ENCODE results near the gene MLF2. TPM values are rescaled to one million over a fixed set of nuclear protein-coding genes. Genes with fewer than 3 reads are reported as not detected.
"Not testable (repeated sequence)": the region's sequence is repeated elsewhere in the genome, so short reads cannot be mapped to it uniquely, and the experiment has no call there.

Gene MLF2
- total RNA-seq, 2 donors from 2014 or later: 219 to 393 TPM

GRCh38 chr12:6716874-6717437 is 36.0 kb downstream of the MLF2 start:
- Mint-ChIP-seq H3K9me3 (peaks cover 11% of the 10 kb centered on the region), H3K36me3 (ENCODE audit: low read depth) (no peaks in the 10 kb centered on the region), H3K27ac (no peak overlapping the region), H3K4me3 (no peak overlapping the region), H3K27me3 (ENCODE audit: insufficient read depth) (peaks cover 28% of the 10 kb centered on the region), H3K4me1 (peaks cover 7% of the 10 kb centered on the region)
- Histone ChIP-seq H3K27me3 (ENCODE audit: control insufficient read depth, insufficient read depth, low read length, poor library complexity, severe bottlenecking) (no peaks in the 10 kb centered on the region), H3K27ac (ENCODE audit: low read depth, low read length) (no peak overlapping the region), H3K4me3 (ENCODE audit: low read length) (no peak overlapping the region), H3K36me3 (ENCODE audit: control insufficient read depth, insufficient read depth, low read length) (no peaks in the 10 kb centered on the region), H3K9ac (ENCODE audit: extremely low read depth, low read length, poor library complexity, severe bottlenecking) (no peak overlapping the region), H3K9me3 (ENCODE audit: control insufficient read depth, low read length) (no peaks in the 10 kb centered on the region), H3K4me1 (ENCODE audit: control insufficient read depth, insufficient read depth, low read length) (no peaks in the 10 kb centered on the region)
- WGBS, 2 experiments (ENCODE audit: insufficient coverage in 1 of 2, insufficient read length in 1 of 2): 90 to 92% methylated on average over 4 to 8 of the region's 10 CpGs
- DNase-seq: no peak
- TF ChIP-seq, protein P1, sequence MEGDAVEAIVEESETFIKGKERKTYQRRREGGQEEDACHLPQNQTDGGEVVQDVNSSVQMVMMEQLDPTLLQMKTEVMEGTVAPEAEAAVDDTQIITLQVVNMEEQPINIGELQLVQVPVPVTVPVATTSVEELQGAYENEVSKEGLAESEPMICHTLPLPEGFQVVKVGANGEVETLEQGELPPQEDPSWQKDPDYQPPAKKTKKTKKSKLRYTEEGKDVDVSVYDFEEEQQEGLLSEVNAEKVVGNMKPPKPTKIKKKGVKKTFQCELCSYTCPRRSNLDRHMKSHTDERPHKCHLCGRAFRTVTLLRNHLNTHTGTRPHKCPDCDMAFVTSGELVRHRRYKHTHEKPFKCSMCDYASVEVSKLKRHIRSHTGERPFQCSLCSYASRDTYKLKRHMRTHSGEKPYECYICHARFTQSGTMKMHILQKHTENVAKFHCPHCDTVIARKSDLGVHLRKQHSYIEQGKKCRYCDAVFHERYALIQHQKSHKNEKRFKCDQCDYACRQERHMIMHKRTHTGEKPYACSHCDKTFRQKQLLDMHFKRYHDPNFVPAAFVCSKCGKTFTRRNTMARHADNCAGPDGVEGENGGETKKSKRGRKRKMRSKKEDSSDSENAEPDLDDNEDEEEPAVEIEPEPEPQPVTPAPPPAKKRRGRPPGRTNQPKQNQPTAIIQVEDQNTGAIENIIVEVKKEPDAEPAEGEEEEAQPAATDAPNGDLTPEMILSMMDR (conservative IDR thresholded peaks at IDR 0.05): no peak

- H3K9me3 ChIP-seq (ENCODE audit: control insufficient read depth, low read length); H3K4me1 ChIP-seq (ENCODE audit: control insufficient read depth, insufficient read depth, low read length); H3K9ac ChIP-seq (ENCODE audit: extremely low read depth, low read length, poor library complexity, severe bottlenecking); H3K36me3 Mint-ChIP-seq (ENCODE audit: low read depth); H3K4me3 ChIP-seq (ENCODE audit: low read length); H3K27ac Mint-ChIP-seq; H3K4me3 Mint-ChIP-seq; H3K27me3 ChIP-seq (ENCODE audit: control insufficient read depth, insufficient read depth, low read length, poor library complexity, severe bottlenecking); H3K4me1 Mint-ChIP-seq; H3K36me3 ChIP-seq (ENCODE audit: control insufficient read depth, insufficient read depth, low read length); H3K27ac ChIP-seq (ENCODE audit: low read depth, low read length); DNase-seq: not testable (repeated sequence)
- peaks cover 29% of the 10 kb centered on the region for H3K27me3 Mint-ChIP-seq (ENCODE audit: insufficient read depth)
- WGBS, 2 experiments (ENCODE audit: insufficient coverage in 1 of 2, insufficient read length in 1 of 2): 97 to 98% methylated on average over 14 to 27 of the region's 41 CpGs
- H3K9me3 Mint-ChIP-seq: peaks cover 11% of the 10 kb centered on the region
Measured at GRCh38 chr12:6716031-6716873, 36.7 kb downstream of the MLF2 start.

GRCh38 chr12:6708960-6709394 is 44.0 kb downstream of the MLF2 start:
- H3K27me3 ChIP-seq (ENCODE audit: control insufficient read depth, insufficient read depth, low read length, poor library complexity, severe bottlenecking): no peaks in the 10 kb centered on the region

DNA sequence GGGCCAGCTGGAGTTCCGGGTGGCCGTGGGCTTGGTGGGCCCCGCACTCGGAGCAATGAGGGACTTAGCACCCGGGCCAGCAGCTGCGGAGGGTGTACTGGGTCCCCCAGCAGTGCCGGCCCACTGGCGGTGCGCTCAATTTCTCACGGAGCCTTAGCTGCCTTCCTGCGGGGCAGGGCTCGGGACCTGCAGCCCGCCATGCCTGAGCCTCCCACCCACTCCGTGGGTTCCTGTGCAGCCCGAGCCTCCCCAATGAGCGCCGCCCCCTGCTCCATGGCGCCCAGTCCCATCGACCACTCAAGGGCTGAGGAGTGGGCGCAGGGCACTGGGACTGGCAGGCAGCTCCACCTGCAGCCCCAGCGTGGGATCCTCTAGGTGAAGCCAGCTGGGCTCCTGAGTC is 44.6 kb downstream of the MLF2 start:
- not testable (repeated sequence) for H3K9ac ChIP-seq (ENCODE audit: extremely low read depth, low read length, poor library complexity, severe bottlenecking); H3K36me3 Mint-ChIP-seq (ENCODE audit: low read depth); DNase-seq; H3K4me1 Mint-ChIP-seq; H3K36me3 ChIP-seq (ENCODE audit: control insufficient read depth, insufficient read depth, low read length); H3K9me3 ChIP-seq (ENCODE audit: control insufficient read depth, low read length); H3K4me3 ChIP-seq (ENCODE audit: low read length); H3K4me1 ChIP-seq (ENCODE audit: control insufficient read depth, insufficient read depth, low read length); H3K27ac ChIP-seq (ENCODE audit: low read depth, low read length); H3K4me3 Mint-ChIP-seq; H3K27me3 ChIP-seq (ENCODE audit: control insufficient read depth, insufficient read depth, low read length, poor library complexity, severe bottlenecking); H3K27ac Mint-ChIP-seq
- Mint-ChIP-seq H3K9me3 (peaks cover 11% of the 10 kb centered on the region), H3K27me3 (ENCODE audit: insufficient read depth) (peaks cover 47% of the 10 kb centered on the region)
- WGBS, 2 experiments (ENCODE audit: insufficient coverage in 1 of 2, insufficient read length in 1 of 2): 94 to 98% methylated on average over 15 to 21 of the region's 21 CpGs

More at GRCh38 chr12:6708960-6709394, 44.0 kb downstream of the MLF2 start:
- H3K4me3 Mint-ChIP-seq: no peak overlapping the region
- H3K27ac ChIP-seq (ENCODE audit: low read depth, low read length): no peak overlapping the region
- no peaks in the 10 kb centered on the region for H3K4me1 ChIP-seq (ENCODE audit: control insufficient read depth, insufficient read depth, low read length)
- no peak overlapping the region for H3K9ac ChIP-seq (ENCODE audit: extremely low read depth, low read length, poor library complexity, severe bottlenecking)
- WGBS, 2 experiments (ENCODE audit: insufficient coverage in 1 of 2, insufficient read length in 1 of 2): 94 to 95% methylated on average over 16 of the region's 16 CpGs
- no peaks in the 10 kb centered on the region for H3K9me3 ChIP-seq (ENCODE audit: control insufficient read depth, low read length)
- H3K9me3 Mint-ChIP-seq: peaks cover 11% of the 10 kb centered on the region
- no peaks in the 10 kb centered on the region for H3K4me1 Mint-ChIP-seq
- H3K4me3 ChIP-seq (ENCODE audit: low read length): no peak overlapping the region
- no peak for DNase-seq
- no peak overlapping the region for H3K27ac Mint-ChIP-seq
- no peaks in the 10 kb centered on the region for H3K36me3 Mint-ChIP-seq (ENCODE audit: low read depth)
- TF ChIP-seq, protein P1 (conservative IDR thresholded peaks at IDR 0.05): no peak
- H3K27me3 Mint-ChIP-seq (ENCODE audit: insufficient read depth): peaks cover 43% of the 10 kb centered on the region
- no peaks in the 10 kb centered on the region for H3K36me3 ChIP-seq (ENCODE audit: control insufficient read depth, insufficient read depth, low read length)
